ENCODE data around the gene RPUSD4.

DNA sequence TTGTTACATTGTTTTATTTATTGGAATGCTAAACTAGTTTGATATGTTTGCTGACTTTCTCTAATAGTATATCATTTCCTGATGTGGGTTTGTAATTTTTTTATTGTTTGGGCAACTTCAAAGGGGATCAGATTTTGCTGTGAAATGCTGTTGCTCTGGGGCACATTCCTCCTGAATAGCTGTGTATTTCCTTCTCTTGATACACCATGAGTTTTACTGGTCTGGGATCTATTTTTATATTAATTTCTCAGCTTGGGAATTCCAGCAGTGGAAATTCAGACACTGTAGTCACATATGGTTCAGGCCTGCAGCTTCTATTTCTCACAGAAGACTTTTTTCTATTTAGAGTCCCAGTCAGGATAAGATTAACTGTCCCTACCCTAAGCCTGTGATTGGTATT, 58.9 kb downstream of the RPUSD4 start:
- TF ChIP-seq EZH2 (IDR thresholded peaks at IDR 0.05; ENCODE audit: borderline replicate concordance, insufficient read depth, low read depth, low read length, poor library complexity, severe bottlenecking), result no peak
- TF ChIP-seq, protein P1, sequence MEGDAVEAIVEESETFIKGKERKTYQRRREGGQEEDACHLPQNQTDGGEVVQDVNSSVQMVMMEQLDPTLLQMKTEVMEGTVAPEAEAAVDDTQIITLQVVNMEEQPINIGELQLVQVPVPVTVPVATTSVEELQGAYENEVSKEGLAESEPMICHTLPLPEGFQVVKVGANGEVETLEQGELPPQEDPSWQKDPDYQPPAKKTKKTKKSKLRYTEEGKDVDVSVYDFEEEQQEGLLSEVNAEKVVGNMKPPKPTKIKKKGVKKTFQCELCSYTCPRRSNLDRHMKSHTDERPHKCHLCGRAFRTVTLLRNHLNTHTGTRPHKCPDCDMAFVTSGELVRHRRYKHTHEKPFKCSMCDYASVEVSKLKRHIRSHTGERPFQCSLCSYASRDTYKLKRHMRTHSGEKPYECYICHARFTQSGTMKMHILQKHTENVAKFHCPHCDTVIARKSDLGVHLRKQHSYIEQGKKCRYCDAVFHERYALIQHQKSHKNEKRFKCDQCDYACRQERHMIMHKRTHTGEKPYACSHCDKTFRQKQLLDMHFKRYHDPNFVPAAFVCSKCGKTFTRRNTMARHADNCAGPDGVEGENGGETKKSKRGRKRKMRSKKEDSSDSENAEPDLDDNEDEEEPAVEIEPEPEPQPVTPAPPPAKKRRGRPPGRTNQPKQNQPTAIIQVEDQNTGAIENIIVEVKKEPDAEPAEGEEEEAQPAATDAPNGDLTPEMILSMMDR (IDR thresholded peaks at IDR 0.05), result no peak

All from B cell (primary cell).